ENCODE results near the gene ADRM1.

Gene ADRM1

GRCh38 chr20:62336775-62337557, 34.2 kb downstream of the ADRM1 start:
- no peak overlapping the region for H3K4me3 ChIP-seq (ENCODE audit: low read depth, low read length)
- no peak for TF ChIP-seq CTCF (IDR thresholded peaks at IDR 0.05; ENCODE audit: low read depth, low read length)

- no peak overlapping the region for H3K4me3 ChIP-seq (ENCODE audit: low read depth, low read length)
- no peak for TF ChIP-seq CTCF (IDR thresholded peaks at IDR 0.05; ENCODE audit: low read depth, low read length)
Measured at GRCh38 chr20:62337558-62338293, 34.9 kb downstream of the ADRM1 start.

GRCh38 chr20:62338294-62338620, 35.5 kb downstream of the ADRM1 start:
- no peak for TF ChIP-seq CTCF (IDR thresholded peaks at IDR 0.05; ENCODE audit: low read depth, low read length)
- no peak overlapping the region for H3K4me3 ChIP-seq (ENCODE audit: low read depth, low read length)

- no peak for TF ChIP-seq CTCF (IDR thresholded peaks at IDR 0.05; ENCODE audit: low read depth, low read length)
- no peak overlapping the region for H3K4me3 ChIP-seq (ENCODE audit: low read depth, low read length)
Measured at GRCh38 chr20:62339647-62340062, 36.9 kb downstream of the ADRM1 start.

GRCh38 chr20:62342910-62343309, 40.1 kb downstream of the ADRM1 start:
- H3K4me3 ChIP-seq (ENCODE audit: low read depth, low read length) = no peak overlapping the region
- TF ChIP-seq CTCF (IDR thresholded peaks at IDR 0.05; ENCODE audit: low read depth, low read length) = no peak

- no peak for TF ChIP-seq CTCF (IDR thresholded peaks at IDR 0.05; ENCODE audit: low read depth, low read length)
Measured at GRCh38 chr20:62344092-62344491, 41.3 kb downstream of the ADRM1 start.

GRCh38 chr20:62344782-62345181, 42.0 kb downstream of the ADRM1 start:
- TF ChIP-seq CTCF (IDR thresholded peaks at IDR 0.05; ENCODE audit: low read depth, low read length) = no peak
- H3K4me3 ChIP-seq (ENCODE audit: low read depth, low read length) = no peak overlapping the region

More at GRCh38 chr20:62344092-62344491, 41.3 kb downstream of the ADRM1 start:
- H3K4me3 ChIP-seq (ENCODE audit: low read depth, low read length) = no peak overlapping the region

All from WI38 (cell line).